A673 (cell line): ENCODE results near the gene RAB4A. TPM values are rescaled to one million over a fixed set of nuclear protein-coding genes. Genes with fewer than 3 reads are reported as not detected.

Source experiments
- BruUV-seq: library from RNA; stranded (reverse); fragments of 400-500 nt; replicated peaks from 2 replicates; lab custom pipeline; 2021; lab: Mats Ljungman, UMichigan
- CTCF ChIA-PET: fragments of 300-600 bp; sonication (Branson Sonifier 250); formaldehyde crosslinking; loops from one replicate; lab custom pipeline; 2022; ENCODE audit warnings: antibody characterized with exemption; lab: Charles Lee
- POLR2A ChIA-PET: fragments of 300-600 bp; sonication (Branson Sonifier 250); formaldehyde crosslinking; loops from one replicate; lab custom pipeline; 2022; ENCODE audit warnings: antibody characterized with exemption; ENCODE audit not compliant: low non-redundant PET; lab: Charles Lee
- DNase-seq: peaks from one replicate; pipeline ENCODE4 v3.0.0-alpha.2; 2015; ENCODE audit warnings: low spot score
- H3K27ac ChIP-seq: fragments of 200-600 bp; sonication (generic); 2 replicates; pipeline ENCODE4 v1.5.1; 2016; ENCODE audit warnings: mixed run types, low read depth, mild to moderate bottlenecking, mixed read lengths, antibody characterized with exemption, low read length; ENCODE audit not compliant: poor library complexity, severe bottlenecking
- H3K27me3 ChIP-seq: fragments of 200-600 bp; sonication (generic); replicated peaks from 2 replicates; pipeline ENCODE4 v1.6.1; 2017; ENCODE audit warnings: mixed run types, low read depth, mild to moderate bottlenecking, mixed read lengths, antibody characterized with exemption, low read length; ENCODE audit not compliant: insufficient read depth, poor library complexity
- H3K36me3 ChIP-seq: fragments of 200-600 bp; sonication (generic); 2 replicates; pipeline ENCODE4 v1.6.1; 2016; ENCODE audit warnings: mixed run types, mild to moderate bottlenecking, mixed read lengths, antibody characterized with exemption, low read length; ENCODE audit not compliant: insufficient read depth, poor library complexity, severe bottlenecking
- H3K4me1 ChIP-seq: fragments of 200-600 bp; sonication (generic); 2 replicates; pipeline ENCODE4 v1.6.1; 2017; ENCODE audit warnings: mixed run types, mild to moderate bottlenecking, mixed read lengths, antibody characterized with exemption, low read length; ENCODE audit not compliant: insufficient read depth, poor library complexity, severe bottlenecking
- H3K4me3 ChIP-seq: fragments of 200-600 bp; sonication (generic); 2 replicates; pipeline ENCODE4 v1.5.1; 2016; ENCODE audit warnings: low read depth, mixed run types, mild to moderate bottlenecking, mixed read lengths, low read length; ENCODE audit not compliant: poor library complexity, severe bottlenecking
- H3K9me3 ChIP-seq: fragments of 200-600 bp; sonication (generic); 2 replicates; pipeline ENCODE4 v1.6.1; 2016; ENCODE audit warnings: mixed run types, low read depth, mild to moderate bottlenecking, mixed read lengths, antibody characterized with exemption, low read length; ENCODE audit not compliant: poor library complexity, severe bottlenecking
- EZH2 ChIP-seq: fragments of 200-600 bp; sonication (generic); IDR thresholded peaks from 2 replicates; pipeline ENCODE4 v1.6.1; 2017; ENCODE audit warnings: borderline replicate concordance, low read depth, mild to moderate bottlenecking, mixed read lengths, antibody characterized with exemption, low read length; ENCODE audit not compliant: poor library complexity, severe bottlenecking
- intact Hi-C: fragments of 100-400 bp; cut with micrococcal nuclease; formaldehyde crosslinking; loops from one replicate; pipeline ENCODE4 v1.10.0; 2022; ENCODE audit not compliant: unreplicated experiment
- total RNA-seq: library from RNA; stranded (reverse); gene quantifications from 2 replicates; pipeline ENCODE4 v1.2.3, GENCODE V29; 2021
- TF ChIP-seq, protein P1 (sequence below): fragments of 300-800, 200-600 bp; sonication (generic); conservative IDR thresholded peaks from 2 replicates; pipeline ENCODE4 v1.5.1; 2017; ENCODE audit warnings: low read depth, mild to moderate bottlenecking, antibody characterized with exemption, low read length, moderate library complexity, mixed read lengths

The RAB4A gene
- total RNA-seq, 1 experiment from 2014 or later, result 51.6 TPM

DNA sequence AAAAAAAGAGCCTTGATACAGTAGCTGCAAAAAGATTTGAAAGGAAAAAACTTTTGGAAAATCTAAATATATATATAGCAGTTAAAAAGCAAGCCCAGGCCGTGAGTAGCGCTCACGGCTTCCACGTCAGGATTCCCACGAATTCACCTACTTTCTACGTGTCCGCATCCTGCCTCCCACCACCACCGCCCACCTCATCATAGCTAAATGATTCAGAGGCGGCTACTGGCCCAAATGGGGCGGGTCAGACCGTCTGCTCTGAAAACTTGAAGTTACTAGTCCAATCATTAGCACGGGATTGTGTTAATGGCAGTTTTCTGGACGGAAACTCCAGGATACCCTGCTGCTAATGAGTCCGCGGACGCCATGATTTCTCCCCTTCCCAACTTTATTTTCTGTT lies 73.2 kb downstream of the RAB4A start:
- DNase-seq, result no peak
- BruUV-seq, result no TSS peak
- Histone ChIP-seq H3K9me3 (no peaks in the 10 kb centered on the region), H3K27me3 (no peaks in the 10 kb centered on the region), H3K4me1 (no peaks in the 10 kb centered on the region), H3K36me3 (no peaks in the 10 kb centered on the region), H3K27ac (no peak overlapping the region), H3K4me3 (peak overlapping the region; percentile 70)
- ChIA-PET POLR2A (no interaction called here), CTCF (interaction anchor here (1.0 kb wide), 1 partner anchor 138 kb away, joined by 3 read pairs; no protein-coding TSS in a partner anchor)
- intact Hi-C loops, result loop anchor here (5.0 kb wide), 1 partner anchor 72 kb away; the partner anchor contains the start of gene RAB4A
- TF ChIP-seq, protein P1, sequence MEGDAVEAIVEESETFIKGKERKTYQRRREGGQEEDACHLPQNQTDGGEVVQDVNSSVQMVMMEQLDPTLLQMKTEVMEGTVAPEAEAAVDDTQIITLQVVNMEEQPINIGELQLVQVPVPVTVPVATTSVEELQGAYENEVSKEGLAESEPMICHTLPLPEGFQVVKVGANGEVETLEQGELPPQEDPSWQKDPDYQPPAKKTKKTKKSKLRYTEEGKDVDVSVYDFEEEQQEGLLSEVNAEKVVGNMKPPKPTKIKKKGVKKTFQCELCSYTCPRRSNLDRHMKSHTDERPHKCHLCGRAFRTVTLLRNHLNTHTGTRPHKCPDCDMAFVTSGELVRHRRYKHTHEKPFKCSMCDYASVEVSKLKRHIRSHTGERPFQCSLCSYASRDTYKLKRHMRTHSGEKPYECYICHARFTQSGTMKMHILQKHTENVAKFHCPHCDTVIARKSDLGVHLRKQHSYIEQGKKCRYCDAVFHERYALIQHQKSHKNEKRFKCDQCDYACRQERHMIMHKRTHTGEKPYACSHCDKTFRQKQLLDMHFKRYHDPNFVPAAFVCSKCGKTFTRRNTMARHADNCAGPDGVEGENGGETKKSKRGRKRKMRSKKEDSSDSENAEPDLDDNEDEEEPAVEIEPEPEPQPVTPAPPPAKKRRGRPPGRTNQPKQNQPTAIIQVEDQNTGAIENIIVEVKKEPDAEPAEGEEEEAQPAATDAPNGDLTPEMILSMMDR, result no peak
- no peak for TF ChIP-seq EZH2

GRCh38 chr1:229344937-229345684 lies 74.2 kb downstream of the RAB4A start:
- POLR2A ChIA-PET, result no interaction called here
- BruUV-seq, result no TSS peak
- TF ChIP-seq, protein P1, result no peak
- no peak for TF ChIP-seq EZH2

DNA sequence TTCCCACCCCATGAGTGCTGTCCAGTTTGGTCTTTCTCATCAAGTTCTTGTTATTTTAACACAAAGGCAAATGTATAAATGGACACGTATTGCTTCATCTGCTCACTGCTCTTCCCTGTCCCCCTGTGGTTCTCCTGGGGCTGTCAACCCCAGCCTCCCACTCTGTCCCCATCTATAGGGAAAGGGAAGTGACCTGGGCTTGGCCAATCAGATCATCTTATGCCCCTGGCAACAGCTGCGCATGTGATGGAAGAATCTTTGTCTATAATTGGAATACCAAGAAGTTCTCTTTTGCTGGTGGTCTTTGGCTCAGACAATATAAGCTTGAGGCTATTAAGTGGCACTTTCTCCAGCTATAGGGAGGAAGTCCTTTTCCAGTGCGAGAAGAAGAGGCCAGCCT lies 76.6 kb downstream of the RAB4A start:
- no peaks in the 10 kb centered on the region for H3K9me3 ChIP-seq
- no peak overlapping the region for H3K27ac ChIP-seq
- intact Hi-C loops, result no loop called here
- DNase-seq, result no peak
- peaks cover 9% of the 10 kb centered on the region for H3K27me3 ChIP-seq
- ChIA-PET CTCF (no interaction called here), POLR2A (no interaction called here)
- no peaks in the 10 kb centered on the region for H3K36me3 ChIP-seq
- no peaks in the 10 kb centered on the region for H3K4me1 ChIP-seq
- H3K4me3 ChIP-seq, result no peak overlapping the region
- no peak for TF ChIP-seq EZH2
- TF ChIP-seq, protein P1, result no peak
- no TSS peak for BruUV-seq

More at GRCh38 chr1:229344937-229345684, 74.2 kb downstream of the RAB4A start:
- DNase-seq, result no peak
- no peaks in the 10 kb centered on the region for H3K36me3 ChIP-seq
- H3K27ac ChIP-seq, result no peak overlapping the region
- no peaks in the 10 kb centered on the region for H3K27me3 ChIP-seq
- CTCF ChIA-PET, result no interaction called here
- H3K4me3 ChIP-seq, result no peak overlapping the region
- intact Hi-C loops, result loop anchor here (5.0 kb wide), 1 partner anchor 73 kb away; the partner anchor contains the start of gene RAB4A
- no peaks in the 10 kb centered on the region for H3K4me1 ChIP-seq
- no peaks in the 10 kb centered on the region for H3K9me3 ChIP-seq
